ENCODE data around the gene GLG1.

The GLG1 gene

GRCh38 chr16:74603848-74604247 lies 3.1 kb downstream of the GLG1 start:
- TF ChIP-seq CTCF (conservative IDR thresholded peaks at IDR 0.05; ENCODE audit: low read depth, low read length), result no peak
- H3K4me3 ChIP-seq (ENCODE audit: low read depth, low read length), result no peak overlapping the region
- peak; percentile 34 for DNase-seq (ENCODE audit: low read depth)

- H3K4me3 ChIP-seq (ENCODE audit: low read depth, low read length), result no peak overlapping the region
- no peak for TF ChIP-seq CTCF (conservative IDR thresholded peaks at IDR 0.05; ENCODE audit: low read depth, low read length)
- DNase-seq (ENCODE audit: low read depth), result no peak
Measured at GRCh38 chr16:74601126-74601871, 5.6 kb downstream of the GLG1 start.

GRCh38 chr16:74596586-74596985 lies 10.3 kb downstream of the GLG1 start:
- no peak for TF ChIP-seq CTCF (conservative IDR thresholded peaks at IDR 0.05; ENCODE audit: low read depth, low read length)
- DNase-seq (ENCODE audit: low read depth), result no peak
- no peak overlapping the region for H3K4me3 ChIP-seq (ENCODE audit: low read depth, low read length)

GRCh38 chr16:74592847-74593246 lies 14.1 kb downstream of the GLG1 start:
- DNase-seq (ENCODE audit: low read depth), result no peak
- TF ChIP-seq CTCF (conservative IDR thresholded peaks at IDR 0.05; ENCODE audit: low read depth, low read length), result no peak
- H3K4me3 ChIP-seq (ENCODE audit: low read depth, low read length), result no peak overlapping the region

GRCh38 chr16:74591876-74592650 lies 14.9 kb downstream of the GLG1 start:
- DNase-seq (ENCODE audit: low read depth), result no peak
- H3K4me3 ChIP-seq (ENCODE audit: low read depth, low read length), result no peak overlapping the region
- TF ChIP-seq CTCF (conservative IDR thresholded peaks at IDR 0.05; ENCODE audit: low read depth, low read length), result no peak

GRCh38 chr16:74586948-74587347 lies 20.0 kb downstream of the GLG1 start:
- no peak for DNase-seq (ENCODE audit: low read depth)
- no peak overlapping the region for H3K4me3 ChIP-seq (ENCODE audit: low read depth, low read length)
- TF ChIP-seq CTCF (conservative IDR thresholded peaks at IDR 0.05; ENCODE audit: low read depth, low read length), result no peak

Data from choroid plexus epithelial cell (primary cell).